Stimulated activated naive CD8-positive, alpha-beta T cell treated with anti-CD3 and anti-CD28 coated beads, Interleukin-15, Interleukin-2, amounts not matched to agents 100 U/mL and 50 U/mL, for 24 hours (primary cell): ENCODE results near the gene UMPS.

ENCODE experiments used
- ATAC-seq: fragments of 150-1000 bp; cut with Tn5 transposase; one replicate; pipeline ENCODE4 v1.10.0; 2021
- DNase-seq: peaks from one replicate; pipeline ENCODE4 v3.0.0; 2021

The UMPS gene

GRCh38 chr3:124730129-124730940 lies at the start of gene UMPS:
Gene UMPS (plus strand): TSS chr3:124730452. CDS start chr3:124730472, 20 bp downstream.
- peak; percentile 98 for ATAC-seq
- DNase-seq = peak; percentile 96

DNA sequence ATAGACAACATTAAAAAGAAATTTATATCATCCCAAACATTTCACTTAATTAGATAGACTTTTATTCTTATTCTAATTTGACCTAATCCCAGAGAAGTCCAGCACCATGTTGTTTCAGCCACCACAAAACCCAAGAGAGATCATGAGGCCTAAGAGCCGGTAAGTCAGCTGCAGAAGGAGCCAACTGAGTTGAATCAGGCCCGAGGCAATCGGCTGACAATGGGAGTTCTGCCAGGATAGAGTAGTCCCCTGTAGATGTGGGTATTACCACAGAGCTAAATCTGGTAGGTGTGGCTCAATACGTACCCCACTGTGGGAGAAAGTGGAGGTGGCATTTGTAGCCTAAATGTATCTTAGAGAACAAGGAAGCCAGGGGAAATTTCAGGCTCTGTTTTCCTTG lies 49.7 kb upstream of the UMPS start:
- no peak for DNase-seq
- no peak for ATAC-seq

DNA sequence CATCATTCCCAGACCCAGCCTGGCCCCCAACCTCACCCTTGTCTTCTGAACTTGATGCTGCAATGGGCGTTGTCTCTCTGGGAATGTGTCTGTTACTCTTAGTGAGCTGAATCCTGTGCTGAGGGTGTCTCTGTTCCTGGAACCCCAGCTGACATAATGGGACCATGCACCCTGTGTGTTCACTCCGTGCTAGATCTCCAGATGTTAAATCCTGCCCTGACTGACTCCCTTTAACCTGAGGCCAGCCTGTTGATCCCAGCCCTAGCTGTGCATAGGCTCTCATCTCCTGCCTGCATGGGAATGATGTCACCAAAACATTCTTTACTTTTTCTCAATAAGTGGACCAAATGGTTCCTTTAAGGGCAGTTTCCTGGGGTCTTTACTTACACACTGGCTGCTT lies 48.0 kb upstream of the UMPS start:
- DNase-seq = no peak
- no peak for ATAC-seq

DNA sequence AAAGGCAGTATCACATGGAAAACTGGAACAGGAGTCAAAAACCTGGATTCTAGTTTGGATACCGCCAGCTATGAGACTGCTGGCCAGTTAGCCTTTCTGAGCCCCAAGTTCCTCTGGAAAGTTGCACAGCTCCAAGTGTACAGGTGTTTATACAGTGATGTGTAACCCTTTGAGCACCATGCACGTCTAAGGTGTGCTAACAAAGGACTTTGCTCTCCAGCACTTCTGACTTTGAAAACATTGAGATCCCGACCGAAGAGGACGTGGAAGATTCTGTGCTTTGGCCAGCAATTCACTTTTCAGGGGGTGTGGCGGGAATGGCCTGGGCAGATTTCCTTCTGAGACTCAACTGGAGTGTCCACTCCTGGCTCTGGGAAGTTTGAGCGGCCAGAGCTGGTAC lies 45.8 kb upstream of the UMPS start:
- ATAC-seq = no peak
- no peak for DNase-seq

DNA sequence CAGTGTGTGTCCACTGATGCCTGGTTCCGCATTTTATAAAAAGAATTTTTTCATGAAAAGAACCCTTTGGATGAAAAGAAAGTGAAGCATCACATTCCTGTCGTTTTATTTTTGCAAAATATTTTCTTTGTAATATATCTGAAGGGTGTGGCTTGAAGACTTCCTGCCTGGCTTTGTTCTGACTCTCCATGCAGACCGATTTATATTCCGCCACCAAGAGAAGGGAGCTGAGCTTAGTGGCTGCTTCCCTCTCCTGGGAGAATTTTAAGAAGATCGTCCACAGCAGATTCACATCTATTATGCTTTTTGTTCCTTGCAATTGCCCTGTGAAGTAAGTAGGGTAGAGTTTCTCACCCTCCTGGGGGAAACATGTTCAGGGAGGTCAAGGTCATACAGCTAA lies 45.2 kb upstream of the UMPS start:
- DNase-seq = no peak
- no peak for ATAC-seq

DNA sequence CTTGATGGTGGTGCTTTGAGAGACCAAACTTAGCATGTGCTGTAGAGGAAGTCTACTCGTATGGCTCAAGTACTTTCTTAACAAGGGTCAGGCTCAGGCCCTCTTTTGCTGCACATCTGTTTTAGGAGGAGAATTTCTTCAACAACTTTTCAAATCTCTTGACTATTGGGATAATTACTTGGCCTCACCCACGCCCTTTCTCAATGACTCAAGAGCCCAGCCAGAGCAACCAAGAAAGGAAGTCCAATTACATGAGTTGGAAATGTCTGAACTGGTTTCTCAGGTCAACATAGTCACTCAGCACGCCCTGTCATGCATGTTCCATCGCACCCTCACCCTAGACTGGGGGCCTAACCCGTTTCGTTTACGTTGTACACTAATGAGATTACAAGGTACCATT lies 44.8 kb upstream of the UMPS start:
- no peak for ATAC-seq

GRCh38 chr3:124686028-124686670 lies 44.1 kb upstream of the UMPS start:
- DNase-seq (no peak), ATAC-seq (no peak)

More for the DNA sequence above, 44.8 kb upstream of the UMPS start:
- DNase-seq = no peak

GRCh38 chr3:124688581-124689454 lies 41.4 kb upstream of the UMPS start:
- peak; percentile 81 for DNase-seq
- peak; percentile 85 for ATAC-seq

DNA sequence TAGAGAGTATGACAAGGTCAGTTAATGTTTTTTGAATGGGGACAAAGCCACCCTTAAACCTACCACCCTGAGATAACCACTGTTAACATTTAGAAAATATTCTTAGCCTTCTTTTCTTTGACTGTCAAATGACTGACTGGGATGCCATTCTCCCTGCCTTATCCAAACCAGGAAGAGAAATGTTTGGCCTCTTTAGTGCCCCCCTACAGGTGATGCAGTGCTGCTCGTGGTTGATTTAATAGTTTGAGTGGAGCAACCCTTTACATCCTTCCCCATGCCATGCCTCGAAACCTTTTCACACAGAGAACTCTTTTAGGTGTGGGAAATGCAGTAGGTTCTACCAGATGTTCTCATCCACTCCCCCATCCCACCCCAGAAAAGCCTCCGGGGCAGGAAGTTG lies 38.7 kb upstream of the UMPS start:
- ATAC-seq = no peak
- no peak for DNase-seq

- ATAC-seq = no peak
These were observed 35.8 kb upstream of the UMPS start for GRCh38 chr3:124694486-124694885.

DNA sequence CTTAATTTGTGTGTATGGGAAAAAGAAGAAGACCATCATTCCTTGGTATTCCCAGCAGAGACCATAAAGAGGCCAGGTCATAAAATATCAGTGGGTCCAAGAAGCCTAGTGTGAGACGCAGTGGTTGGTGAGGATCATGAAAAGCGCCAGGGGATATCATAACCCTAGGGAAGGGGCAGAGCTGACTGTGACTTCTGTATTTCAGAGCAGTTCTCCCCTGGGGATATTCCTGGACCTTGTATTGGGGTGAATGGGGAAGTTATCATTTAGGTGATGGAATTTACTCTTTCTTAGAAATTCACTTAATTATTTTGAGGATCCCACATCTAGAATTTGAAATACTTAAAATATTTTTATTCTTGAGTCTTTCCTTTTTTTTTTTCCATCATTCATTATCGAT lies 34.9 kb upstream of the UMPS start:
- DNase-seq (no peak), ATAC-seq (no peak)

More at GRCh38 chr3:124694486-124694885, 35.8 kb upstream of the UMPS start:
- no peak for DNase-seq

DNA sequence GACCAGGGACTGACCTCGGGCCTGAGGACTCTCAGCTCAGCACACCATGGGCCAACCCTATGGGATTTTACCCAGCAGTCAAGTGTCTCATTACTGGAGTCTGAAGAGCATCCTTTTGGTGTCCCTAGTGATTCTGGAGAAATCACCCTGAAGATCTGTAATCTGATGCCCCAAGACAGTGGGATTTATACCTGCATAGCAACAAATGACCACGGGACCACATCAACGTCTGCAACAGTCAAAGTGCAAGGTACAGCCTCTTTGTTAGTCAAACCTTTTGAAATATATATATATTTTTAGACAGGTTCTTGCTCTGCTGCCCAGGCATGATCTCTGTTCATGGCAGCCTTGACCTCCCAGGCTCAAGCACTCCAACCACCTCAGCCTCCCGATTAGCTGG lies 34.2 kb upstream of the UMPS start:
- no peak for ATAC-seq
- no peak for DNase-seq

- ATAC-seq (no peak), DNase-seq (no peak)
These were observed 33.0 kb upstream of the UMPS start for GRCh38 chr3:124697302-124697701.

- no peak for ATAC-seq
These were observed 32.1 kb upstream of the UMPS start for GRCh38 chr3:124698030-124698770.

GRCh38 chr3:124699051-124699450 lies 31.2 kb upstream of the UMPS start:
- DNase-seq (no peak), ATAC-seq (no peak)

More at GRCh38 chr3:124698030-124698770, 32.1 kb upstream of the UMPS start:
- no peak for DNase-seq

DNA sequence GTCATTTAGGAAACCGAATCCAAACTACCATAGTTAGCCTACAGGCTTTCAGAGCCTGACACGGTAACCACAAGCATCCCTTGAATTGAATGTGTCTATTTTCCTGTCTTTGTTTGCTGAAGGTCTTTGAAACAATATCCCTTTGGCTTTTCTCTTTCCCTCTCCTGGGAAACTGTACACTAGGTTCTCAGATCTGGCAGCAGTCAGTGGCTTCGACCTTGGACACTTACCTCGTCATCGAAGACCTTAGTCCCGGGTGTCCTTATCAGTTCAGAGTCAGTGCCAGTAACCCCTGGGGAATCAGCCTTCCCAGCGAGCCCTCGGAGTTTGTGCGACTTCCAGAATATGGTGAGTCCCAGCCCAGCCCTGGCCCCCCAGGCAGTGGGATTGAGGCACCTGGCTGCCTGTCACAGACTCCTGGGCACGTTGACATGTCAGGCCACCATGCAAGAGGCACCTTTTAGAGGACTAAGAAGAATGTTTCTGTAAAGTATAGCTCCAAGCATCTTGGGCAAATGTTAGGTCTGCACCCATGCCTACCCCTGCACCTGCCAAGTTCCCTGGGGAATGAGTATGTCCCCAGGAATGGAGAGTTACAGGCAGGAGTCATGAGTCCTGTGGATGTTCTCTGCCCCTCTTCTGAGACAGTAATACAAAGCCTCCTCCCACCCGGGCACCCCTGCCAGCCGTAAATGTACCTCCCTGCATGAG lies 30.4 kb upstream of the UMPS start:
- no peak for ATAC-seq

GRCh38 chr3:124700880-124701684 lies 29.2 kb upstream of the UMPS start:
- ATAC-seq = no peak
- DNase-seq = no peak

More for the DNA sequence above, 30.4 kb upstream of the UMPS start:
- DNase-seq = no peak

DNA sequence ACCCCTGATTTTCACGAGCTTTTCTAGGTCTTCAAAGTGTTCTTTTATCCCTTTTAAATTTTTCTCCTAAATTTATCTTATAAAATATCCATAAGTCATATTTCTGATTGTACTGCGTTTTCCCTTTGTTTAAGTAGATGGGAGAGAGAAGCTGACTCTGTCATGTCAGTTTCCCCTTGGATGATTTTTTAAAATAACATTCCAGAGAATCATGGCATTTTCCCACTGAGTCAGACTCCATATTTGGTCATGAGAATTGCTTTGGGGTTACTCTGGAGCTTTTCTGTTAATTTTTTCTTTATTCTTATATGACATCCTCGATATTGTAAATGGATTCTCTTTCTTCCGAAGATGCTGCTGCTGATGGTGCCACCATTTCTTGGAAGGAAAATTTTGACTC lies 28.6 kb upstream of the UMPS start:
- ATAC-seq (no peak), DNase-seq (no peak)

- ATAC-seq (no peak), DNase-seq (no peak)
These were observed 27.3 kb upstream of the UMPS start for GRCh38 chr3:124702950-124703349.

- ATAC-seq (no peak), DNase-seq (no peak)
These were observed 24.7 kb upstream of the UMPS start for GRCh38 chr3:124705552-124705951.
